HG02571 (cell line): ENCODE measurements around the gene GALM.
"Not testable (repeated sequence)": the region's sequence is repeated elsewhere in the genome, so short reads cannot be mapped to it uniquely, and the experiment has no call there.

Experiments
- ATAC-seq: cut with Tn5 transposase; IDR thresholded peaks from one replicate; pipeline ENCODE4 v1.9.1; 2021; ENCODE audit warnings: mild to moderate bottlenecking, moderate library complexity; ENCODE audit not compliant: unreplicated experiment

The GALM gene

DNA sequence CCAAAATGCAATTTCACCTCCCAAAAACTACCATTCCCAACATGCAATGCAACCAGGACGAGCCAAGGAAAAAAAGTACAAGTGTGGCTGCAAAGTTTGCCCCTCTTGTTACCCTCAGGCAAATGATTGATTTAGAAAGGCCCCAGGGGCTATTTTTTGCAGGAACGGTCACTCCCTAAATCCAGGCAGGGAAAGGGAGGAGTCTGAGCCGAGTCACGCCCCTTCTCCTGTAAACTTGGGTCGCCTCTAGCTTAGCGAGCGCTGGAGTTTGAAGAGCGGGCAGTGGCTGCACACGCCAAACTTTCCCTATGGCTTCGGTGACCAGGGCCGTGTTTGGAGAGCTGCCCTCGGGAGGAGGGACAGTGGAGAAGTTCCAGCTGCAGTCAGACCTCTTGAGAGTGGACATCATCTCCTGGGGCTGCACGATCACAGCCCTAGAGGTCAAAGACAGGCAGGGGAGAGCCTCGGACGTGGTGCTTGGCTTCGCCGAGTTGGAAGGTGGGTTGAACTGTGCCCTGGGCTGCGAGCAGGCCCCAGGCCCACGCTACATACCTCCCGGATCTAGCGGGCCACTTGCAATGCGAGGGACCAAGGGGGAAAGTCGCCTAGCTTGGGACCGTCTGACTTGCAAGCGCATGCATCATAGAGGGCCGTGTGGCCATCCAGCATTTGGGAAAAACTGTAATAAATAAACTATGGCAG is at the start of gene GALM:
Gene GALM, plus strand, starts transcription at position 261 of the 702 bp plus-strand sequence. Its CDS starts 48 bp downstream, at position 309.
- ATAC-seq, result peak; percentile 49

DNA sequence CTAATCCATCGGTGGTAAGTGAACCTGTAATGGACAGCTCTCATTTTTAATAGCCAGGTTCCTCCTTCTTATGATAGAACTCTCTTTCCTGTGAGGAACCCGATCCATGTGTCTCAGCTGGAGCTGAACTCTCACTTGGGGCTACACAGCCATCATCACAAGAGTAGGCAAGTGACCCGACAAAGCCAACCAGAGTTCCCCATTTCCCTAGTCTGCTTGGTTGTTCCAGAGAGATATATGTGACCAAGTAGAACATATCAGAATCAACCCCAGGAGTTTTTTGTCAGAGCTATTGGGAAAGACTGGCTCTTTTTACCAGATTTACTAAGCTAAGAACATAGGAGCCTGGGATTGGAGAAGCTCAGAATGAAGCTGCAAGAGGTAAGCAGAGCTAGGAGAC is 48.6 kb upstream of the GALM start:
- ATAC-seq, result no peak

DNA sequence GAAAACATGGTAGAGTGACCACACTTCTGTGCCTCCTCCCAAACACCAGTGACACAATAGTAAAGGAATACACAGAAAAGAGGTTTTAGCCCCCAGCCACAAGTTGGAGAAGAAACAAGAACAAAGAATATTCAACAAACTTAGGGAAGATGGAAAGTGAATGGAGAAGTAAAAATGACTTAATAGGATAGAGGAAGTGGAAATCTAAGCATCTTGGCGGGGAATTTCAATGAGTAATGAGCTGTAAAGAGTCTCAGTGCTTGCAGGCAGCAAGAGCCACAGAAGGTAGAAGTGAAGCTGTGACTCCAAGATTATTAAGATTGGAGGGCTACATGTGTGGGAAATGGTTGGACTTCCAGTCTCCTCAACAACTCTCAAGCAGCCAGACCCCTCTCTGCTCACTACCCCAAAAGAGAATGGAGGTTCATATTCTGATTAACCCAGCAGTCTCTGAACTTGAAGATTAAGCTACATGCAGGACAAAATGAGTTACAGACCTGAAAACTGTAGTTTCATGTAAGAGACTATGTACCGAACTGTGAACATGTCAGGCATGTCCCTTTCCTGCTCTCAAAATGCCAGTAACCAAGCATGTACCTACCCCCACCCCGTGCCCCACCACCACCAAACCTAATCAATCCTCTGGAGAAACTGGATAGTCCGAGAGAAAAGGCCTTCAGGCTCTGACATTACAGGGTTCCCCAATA is 46.3 kb upstream of the GALM start:
- ATAC-seq, result peak; percentile 52

DNA sequence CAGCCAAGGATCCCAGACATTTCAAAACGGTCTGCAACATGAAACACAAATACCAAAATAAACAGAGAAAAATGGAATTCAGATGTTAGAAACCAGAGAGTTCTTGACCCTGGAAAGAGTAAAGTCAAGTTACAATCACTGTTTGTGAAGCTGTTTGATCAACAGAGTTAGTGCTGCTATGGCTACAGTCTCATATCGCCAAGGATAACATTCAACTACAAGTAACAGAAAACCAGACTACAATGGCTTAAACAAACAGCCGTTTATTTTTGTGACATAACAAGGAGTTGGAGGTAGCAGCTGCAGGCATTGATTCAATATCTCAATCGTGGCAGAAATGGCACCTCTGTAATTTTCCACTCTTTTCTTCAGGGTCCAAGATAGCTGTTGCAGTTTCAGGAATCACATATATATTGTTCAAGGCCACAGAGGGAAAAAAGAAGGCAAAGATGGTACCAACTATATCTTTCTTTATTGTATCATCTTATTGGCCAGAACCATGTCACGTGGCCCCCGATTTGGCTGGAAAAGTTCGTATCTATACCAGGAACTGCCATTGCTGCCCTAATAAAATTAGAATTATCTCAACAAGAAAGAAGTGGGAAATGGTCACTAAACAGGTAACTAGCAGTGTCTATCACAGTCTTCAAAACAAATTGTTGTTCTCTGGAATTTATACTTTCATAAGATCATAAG is 45.5 kb upstream of the GALM start:
- ATAC-seq, result no peak

DNA sequence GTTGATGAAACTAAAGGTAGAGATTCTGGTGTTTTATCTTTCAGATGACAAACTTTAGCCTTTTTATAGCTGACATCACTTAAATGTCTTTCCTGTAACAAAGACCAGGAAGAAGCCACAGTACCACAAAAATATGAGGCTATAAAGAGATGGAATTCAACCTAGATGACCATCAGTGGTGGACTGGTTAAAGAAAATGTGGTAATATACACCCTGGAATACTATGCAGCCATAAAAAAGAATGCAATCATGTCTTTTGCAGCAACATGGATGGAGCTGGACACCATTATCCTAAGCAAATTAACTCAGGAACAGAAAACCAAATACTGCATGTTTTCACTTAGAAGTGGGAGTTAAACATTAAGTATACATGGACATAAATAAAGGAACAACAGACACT is 44.9 kb upstream of the GALM start:
- no peak for ATAC-seq

DNA sequence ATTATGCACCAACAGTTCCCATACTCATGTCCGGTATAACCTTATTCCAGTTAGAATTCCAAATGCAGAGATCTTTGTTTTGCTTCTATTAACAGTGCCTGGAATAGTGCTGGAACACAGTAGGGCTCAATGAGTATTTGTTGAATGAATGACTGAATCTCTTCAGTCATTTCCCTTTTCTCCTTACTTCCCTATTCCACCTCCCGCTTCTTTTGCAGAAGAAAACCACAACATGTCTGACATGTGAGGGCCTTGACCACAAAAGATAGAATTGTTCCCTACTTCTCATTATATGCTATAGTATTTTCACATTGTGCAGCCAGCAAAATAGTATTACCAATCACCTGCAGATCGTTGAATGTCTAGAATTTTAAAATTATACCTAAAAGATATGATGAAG is 43.7 kb upstream of the GALM start:
- ATAC-seq, result no peak

DNA sequence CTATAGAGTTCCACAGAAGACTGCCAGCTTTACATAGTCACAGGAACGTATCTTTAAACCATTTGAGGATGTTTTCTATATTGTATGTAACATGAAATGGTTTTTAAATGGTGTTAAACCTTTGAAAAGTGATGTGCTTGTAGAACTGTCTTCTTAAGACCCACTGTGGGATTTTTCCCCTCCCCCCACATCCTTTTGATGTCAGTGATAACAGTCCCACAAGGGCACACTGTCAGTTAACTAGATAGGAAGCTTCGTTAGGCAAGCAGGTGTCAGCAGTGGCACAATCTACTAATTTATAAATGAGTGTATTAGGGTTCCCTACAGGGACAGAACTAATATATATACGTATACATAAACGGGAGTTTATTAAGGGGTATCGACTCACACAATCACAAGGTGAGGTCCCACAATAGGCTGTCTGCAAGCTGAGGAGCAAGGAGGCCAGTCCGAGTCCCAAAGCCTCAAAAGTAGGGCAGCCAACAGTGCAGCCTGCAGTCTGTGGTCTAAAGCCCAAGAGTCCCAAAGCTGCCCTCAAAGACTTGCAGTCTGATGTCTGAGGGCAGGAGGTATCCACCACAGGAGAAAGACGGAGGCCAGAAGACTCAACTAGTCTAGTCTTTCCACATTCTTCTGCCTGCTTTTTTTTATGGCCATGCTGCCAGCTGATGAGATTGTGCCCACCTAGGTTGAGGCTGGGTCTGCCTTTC is 39.4 kb upstream of the GALM start:
- ATAC-seq, result no peak

DNA sequence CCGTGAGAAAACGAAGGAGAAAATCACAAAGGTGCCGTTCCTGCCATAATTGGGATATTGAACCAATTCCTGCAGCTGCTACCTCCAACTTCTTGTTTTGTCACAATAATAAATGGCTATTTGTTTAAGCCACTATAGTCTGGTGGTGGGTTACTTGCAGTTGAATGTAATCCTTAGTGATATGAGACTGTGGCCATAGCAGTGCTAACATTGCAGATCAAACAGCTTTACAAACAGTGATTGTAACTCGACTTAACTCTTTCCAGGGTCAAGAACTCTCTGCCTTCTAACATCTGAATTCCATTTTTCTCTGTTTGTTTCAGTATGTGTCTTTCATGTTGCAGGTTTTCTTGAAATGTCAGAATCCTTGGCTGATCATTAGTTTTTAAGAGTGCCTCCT is 38.5 kb upstream of the GALM start:
- no peak for ATAC-seq

DNA sequence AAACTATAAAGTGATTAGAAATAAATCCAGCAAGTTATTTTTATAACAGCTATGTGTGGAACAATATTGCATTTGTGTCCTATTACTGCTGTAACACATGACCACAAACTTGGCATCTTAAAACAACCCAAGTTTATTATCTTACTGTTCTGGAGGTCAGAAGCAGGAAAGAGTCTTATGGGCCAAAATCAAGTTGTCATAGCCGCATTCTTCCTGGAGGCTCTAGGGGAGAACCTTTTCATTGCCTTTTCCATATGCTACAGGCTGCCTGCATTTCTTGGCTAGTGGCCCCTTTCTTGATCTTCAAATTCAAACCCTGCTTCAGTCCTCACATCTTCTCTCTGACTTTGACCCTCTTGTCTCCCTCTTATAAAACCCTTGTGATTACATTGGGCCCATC is 36.2 kb upstream of the GALM start:
- ATAC-seq, result no peak

DNA sequence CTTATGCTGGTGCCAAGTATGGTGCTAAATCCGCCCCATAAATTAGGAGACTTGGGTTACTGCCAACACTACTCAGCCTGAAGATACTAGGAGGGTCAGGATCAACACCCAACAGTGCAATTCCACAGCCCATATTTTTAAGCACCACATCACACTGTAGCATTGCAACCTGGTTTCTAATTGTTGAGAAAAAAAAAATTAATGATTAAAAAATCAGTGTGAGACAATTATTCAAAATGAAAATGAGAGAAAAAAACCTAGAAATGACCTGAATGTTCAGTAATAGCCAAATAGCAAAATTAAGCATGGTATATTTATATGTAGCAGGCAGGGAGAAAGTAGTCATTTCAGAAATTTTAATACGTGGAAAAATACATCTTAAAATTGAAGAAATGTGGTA is 33.9 kb upstream of the GALM start:
- no peak for ATAC-seq

DNA sequence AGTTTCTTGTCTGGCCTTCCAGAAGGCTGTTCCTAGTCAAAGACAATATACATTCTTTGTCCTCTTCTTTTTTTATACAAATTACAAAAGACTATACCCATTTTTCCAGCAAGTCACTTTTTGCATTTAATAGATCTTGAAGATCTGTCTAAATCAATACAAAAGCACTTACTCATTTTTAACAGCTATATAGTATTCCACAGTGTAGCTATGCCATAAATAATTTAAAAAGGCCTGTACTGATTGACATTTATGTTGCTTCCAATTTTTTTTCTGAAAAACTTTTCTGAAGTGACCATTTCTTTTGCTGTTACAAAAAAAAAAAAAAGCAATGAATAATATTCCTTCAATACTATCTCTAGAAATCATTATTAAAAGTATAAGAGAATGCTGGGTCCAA is 32.9 kb upstream of the GALM start:
- ATAC-seq, result no peak

DNA sequence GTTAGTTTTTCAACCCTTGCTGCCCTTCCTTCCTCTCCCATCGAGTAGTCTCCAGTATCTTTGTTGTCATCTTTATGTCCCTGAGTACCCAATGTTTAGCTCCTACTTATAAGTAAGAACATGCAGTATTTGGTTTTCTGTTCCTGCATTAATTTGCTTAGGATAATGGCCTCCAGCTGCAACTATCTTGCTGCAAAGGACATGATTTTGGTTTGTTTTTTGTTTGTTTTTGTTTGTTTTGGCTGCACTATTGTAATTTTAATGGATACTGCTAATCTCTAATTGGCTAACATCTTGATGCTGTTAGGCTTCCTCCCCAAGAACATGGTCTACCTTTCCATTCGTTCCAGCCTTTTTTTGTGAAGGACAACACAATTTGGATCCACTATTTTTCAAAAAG is 32.0 kb upstream of the GALM start:
- no peak for ATAC-seq

DNA sequence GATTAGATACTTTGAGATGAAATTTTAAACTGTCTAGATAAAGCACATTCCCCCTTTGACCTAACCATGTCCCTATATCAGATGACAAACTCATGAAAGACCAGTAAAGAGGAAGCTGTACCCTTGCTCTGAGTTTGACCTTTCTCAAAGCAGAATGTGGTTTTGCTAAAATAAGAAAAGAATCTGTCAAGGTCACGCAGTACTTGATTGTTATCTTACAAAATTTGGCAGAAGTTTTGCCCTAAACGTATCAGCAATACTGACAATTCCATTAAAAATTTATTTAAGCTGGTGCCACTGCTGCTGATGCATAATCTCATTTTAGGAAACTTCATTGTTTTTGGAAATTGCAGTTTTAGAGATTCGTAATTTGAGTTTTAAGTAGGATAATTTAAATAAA is 31.2 kb upstream of the GALM start:
- ATAC-seq, result peak; percentile 94

DNA sequence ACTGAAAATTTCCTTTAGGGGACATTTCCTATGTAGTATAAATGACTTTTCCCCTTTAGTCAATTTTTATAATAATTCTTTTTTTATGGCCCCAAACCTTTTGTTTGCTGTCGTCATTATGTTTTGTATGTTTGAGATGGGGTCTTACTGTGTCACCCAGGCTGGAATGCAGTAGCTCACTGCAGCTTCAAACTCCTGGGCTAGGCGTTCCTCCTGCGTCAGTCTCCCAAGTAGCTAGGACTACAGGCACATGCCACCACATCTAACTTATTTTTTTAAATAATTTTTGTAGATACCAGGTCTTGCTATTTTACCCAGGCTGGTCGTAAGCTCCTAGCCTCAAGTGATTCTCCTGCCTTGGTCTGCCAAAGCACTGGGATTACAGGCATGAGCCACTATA is 30.8 kb upstream of the GALM start:
- no peak for ATAC-seq

DNA sequence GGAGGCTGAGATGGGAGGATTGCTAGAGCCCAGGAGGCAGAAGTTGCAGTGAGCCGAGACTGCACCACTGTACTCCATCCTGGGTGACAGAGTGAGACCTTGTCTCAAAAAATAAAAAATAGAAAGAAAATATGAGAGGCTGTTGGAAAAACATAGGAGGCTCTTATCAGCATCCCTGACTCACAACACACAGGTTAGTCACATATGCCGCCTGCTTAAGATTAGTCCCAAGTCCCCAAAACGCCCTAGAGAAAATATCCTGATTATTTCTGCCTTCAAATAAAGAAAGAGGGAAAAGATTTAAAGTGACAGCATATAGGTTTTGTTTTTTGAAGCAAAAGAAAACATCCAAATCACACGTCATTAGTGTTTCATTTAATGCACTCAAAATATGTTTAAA is 29.8 kb upstream of the GALM start:
- no peak for ATAC-seq

DNA sequence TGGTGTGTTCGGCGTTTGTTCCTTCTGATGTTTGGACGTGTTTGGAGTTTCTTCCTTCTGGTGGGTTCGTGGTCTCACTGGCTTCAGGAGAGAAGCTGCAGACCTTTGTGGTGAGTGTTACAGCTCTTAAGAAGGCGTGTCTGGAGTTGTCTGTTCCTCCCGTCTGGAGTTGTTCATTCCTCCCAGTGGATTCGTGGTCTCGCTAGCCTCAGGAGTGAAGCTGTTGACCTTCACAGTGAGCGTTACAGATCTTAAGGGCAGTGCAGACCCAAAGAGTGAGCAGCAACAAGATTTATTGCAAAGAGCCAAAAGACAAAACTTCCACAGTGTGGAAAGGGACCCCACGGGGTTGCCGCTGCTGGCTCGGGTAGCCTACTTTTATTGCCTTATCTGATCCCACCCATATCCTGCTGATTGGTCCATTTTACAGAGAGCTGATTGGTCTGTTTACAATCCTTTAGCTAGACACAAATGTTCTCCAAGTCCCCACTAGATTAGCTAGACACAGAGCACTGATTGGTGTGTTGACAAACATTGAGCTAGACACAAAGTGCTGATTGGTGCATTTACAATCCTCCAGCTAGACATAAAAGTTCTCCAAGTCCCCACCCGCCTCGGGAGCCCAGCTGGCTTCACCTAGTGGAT is 23.4 kb upstream of the GALM start:
- ATAC-seq, result not testable (repeated sequence)

DNA sequence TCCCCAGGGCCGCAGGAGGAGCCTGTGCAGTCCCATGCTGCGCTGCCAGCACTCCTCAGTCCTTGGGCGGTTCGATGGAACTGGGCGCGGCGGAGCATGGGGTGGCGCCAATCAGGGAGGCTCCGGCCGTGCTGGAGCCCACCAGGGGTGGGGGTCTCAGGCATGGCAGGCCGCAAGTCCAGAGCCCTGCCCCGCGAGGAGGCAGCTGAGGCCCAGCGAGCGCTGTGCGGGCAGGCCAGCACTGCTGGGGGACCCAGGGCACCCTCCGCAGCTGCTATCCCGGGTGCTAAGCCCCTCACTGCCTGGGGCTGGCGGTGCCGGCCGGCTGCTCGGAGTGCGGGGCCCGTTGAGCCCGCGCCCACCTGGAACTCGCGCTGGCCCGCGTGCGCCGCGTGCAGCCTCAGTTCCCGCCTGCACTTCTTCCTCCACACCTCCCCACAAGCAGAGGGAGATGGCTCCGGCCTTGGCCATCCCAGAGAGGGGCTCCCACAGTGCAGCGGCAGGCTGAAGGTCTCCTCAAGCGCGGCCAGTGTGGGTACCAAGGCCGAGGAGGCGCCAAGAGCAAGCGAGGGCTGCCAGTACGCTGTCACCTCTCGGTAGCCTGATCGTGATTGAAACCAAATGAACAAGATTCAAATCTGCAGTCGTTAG is 22.8 kb upstream of the GALM start:
- no peak for ATAC-seq

DNA sequence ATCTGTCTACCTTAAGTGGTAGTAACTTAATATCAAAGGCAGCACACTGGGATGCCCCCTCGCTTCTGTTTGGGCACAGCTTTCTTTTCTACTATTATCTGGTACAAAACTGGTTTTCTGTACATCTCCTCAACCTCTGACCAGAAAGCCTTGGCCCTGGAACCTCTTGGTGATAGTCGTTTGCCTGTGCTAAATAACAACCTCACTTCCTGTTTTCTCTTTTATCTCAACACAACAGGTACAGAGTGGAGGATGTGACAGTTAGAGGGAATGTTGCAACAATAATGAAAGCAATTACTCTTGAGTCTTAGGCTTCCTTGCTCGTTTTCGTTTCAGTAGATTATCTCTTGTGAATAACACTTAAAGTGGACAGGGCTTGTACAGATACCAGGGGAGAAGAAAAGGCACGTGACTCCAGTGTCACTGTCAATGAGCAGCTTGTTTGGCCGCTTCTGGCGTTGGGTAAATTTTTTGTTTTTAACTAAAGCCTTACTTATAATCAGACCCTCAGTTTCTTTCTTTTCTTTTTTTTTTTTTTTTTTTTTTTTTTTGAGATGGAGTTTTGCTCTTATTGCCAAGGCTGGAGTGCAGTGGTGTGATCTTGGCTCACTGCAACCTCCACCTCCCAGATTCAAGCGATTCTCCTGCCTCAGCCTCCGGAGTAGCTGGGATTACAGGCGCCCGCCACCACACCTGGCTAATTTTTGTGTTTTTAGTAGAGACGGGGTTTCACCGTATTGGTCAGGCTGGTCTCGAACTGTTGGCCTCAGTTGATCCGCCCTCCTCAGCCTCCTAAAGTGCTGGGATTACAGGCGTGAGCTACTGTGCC is 22.0 kb upstream of the GALM start:
- not testable (repeated sequence) for ATAC-seq

DNA sequence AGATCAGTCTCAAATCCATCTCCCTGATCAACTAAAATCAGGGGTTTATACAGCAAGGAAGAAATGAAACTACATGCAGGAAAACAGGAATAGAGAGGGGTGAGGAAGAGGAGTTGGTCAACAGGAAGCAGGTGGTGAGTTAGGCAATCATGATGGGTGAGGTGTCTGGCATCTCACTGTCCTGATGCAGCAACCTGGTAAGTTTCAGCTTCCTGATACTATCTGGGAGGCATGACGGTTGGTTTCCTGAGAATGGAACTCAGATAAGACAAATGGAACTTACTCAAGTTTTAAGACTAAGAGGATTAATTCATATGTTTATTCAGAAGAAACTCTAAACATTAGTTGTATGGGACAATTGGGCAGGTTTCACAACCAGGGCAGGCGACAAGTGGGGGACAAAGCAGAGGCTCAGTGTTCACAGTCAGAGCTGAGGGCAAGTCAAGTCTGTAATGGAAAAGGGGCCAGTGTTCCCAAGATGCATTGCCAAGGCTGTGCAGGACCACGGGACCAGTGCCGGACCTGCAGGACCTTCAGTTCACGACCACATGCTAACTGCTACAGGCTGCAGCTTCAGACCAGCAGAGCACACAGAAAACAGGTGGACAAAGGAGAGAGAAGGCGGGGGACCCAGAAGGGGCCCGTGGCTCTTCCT is 17.7 kb upstream of the GALM start:
- no peak for ATAC-seq
